Stimulated activated CD4-positive, alpha-beta T cell treated with anti-CD3 and anti-CD28 coated beads, TNF-alpha, amount 100 ng/mL, for 48 hours (primary cell): ENCODE results near the gene RABGAP1L.
"Not testable (repeated sequence)": the region's sequence is repeated elsewhere in the genome, so short reads cannot be mapped to it uniquely, and the experiment has no call there.

ENCODE experiments used
- DNase-seq, 3 donors: peaks; one replicate each; pipeline ENCODE4 v3.0.0-alpha.2; 2020; ENCODE audit warnings: low read depth in 3 of 3

RABGAP1L gene

DNA sequence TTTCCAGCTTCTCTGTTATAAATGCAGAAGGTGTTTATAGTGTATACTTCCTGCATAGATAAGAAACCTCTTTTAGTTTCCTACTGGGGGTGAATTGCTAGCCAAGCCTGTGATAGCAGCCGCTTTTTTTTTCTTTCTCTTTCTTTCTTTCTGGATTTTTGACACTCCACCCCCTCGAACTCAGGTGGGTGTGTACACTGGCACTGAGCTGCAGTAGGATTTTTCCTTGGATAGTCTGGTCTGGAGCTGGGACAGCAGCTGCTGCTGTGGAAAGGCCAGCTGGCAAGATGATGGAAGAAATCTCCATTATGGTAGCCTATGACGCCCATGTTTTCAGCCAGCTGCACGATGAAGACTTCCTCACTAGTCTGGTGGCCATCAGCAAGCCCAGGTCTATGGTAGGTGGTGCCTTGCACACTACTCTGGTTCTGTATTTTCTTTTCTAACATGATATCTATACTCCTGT lies 717.9 kb downstream of the RABGAP1L start:
- DNase-seq: no peak

DNA sequence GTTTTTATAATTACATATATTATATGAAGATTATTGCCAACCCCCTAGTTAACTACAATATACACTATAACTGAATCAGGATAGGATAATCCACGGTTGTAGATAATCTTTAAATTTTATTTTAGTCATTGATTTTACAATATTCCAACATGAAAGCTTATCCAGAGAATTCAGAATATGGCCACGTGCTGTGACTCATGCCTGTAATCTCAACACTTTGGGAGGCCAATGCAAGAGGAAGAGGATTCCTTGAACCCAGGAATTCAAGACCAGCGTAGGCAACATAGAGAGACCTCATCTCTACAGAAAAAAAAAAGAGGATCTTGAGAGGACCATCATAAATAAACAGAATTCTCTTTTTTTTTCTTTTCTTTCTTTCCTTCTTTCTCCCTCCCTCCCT lies 720.9 kb downstream of the RABGAP1L start:
- DNase-seq: no peak

GRCh38 chr1:174883409-174883808 lies 724.1 kb downstream of the RABGAP1L start:
- no peak for DNase-seq

GRCh38 chr1:174884038-174884437 lies 724.7 kb downstream of the RABGAP1L start:
- no peak for DNase-seq

DNA sequence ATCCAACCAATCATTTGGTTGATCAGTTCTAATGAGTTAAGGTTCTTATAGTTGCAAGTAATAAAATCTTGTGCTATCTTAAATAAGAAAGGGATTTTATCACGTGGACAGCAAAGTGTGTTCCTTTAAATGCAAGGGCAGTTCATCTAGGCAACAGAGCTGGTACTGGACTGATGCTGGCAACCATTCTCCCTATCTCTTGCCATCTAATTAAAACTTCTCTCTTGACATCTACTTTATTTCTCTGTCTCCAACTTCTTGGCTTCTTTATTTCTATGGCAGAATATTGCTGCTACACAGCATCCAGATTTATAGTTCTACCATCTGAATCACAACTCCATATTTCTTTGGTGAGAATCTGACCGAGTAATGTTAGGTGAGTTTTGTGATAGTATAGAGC lies 725.2 kb downstream of the RABGAP1L start:
- DNase-seq: no peak

DNA sequence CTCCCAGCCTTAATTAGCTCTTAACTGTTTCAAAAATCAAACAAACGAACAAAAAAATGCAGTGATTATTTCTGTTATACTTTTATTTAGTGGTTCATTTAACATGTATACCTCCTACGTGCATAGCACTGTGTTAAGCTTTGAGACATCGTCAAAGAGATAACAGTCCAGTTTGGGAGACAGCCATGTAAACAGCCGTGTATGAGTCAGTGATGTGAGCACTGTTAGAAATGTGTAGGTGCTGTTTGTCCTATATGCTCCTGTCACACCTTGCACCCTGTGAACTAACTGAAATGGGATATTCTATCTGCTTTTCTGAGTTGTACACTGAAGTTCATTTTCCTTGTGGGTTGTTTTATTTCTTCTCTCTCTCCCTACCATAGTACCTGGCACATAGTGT lies 730.7 kb downstream of the RABGAP1L start:
- no peak for DNase-seq

GRCh38 chr1:174892016-174892415 lies 732.7 kb downstream of the RABGAP1L start:
- no peak for DNase-seq

DNA sequence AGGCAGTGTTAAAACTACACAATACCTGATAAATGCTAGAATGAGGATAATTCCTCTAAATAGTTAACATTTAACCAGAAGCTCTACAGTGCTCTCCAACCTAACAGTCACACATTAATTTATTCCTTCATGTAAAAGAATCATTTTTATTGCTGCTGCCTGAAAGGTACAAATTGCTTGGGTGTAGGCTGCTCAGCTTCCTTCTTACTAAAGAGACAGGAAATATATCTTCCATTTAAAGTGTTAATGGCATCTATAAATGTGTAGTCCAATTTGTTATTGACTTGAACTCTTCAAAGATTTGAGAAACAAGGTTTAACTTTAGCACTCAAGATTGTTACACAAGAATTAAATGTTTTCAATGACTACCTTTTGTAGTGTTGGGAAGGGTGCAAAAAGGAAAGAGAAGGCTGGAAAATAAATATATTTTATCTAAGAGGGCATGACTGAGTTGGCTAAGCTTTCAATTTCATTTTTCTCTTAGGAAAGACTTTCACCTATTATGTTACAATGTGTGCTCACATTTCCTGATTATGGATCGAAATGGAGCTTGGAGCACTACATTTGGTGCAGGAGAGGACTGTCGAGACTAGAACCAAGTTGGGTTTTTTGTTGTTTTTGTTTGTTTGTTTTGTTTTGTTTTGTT lies 734.9 kb downstream of the RABGAP1L start:
- DNase-seq: no peak

- not testable (repeated sequence) for DNase-seq
Observed at GRCh38 chr1:174895610-174896009, 736.3 kb downstream of the RABGAP1L start.

GRCh38 chr1:174898102-174898797 lies 738.9 kb downstream of the RABGAP1L start:
- no peak for DNase-seq

- no peak for DNase-seq
Observed at GRCh38 chr1:174900317-174900716, 741.0 kb downstream of the RABGAP1L start.

DNA sequence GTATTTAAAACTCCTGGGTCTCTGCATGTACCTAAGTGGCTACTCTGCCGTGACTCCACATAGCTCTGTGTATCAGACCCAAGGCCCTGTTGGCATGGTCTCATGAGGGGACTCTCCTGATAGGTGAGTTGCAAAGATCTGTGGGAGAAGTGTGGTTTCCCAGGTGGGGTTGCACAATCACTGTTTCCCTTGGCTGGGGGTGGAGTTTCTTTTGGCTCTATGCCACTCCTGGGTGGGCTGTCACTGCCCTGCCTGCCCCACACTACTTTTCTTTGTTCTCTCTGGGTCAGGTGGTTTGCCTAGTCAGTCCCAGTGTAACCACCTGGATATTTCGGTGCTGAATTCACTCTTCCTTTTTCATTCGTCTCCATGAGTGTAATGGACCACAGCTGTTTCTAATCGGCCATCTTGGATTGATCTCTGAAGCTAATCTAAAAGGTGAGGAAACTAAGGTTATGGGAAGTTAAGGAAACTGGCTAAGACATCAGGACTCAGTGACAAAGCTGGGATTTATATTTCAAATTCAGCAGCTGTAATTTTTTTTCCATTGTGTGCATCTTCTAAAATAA lies 743.3 kb downstream of the RABGAP1L start:
- DNase-seq: no peak

DNA sequence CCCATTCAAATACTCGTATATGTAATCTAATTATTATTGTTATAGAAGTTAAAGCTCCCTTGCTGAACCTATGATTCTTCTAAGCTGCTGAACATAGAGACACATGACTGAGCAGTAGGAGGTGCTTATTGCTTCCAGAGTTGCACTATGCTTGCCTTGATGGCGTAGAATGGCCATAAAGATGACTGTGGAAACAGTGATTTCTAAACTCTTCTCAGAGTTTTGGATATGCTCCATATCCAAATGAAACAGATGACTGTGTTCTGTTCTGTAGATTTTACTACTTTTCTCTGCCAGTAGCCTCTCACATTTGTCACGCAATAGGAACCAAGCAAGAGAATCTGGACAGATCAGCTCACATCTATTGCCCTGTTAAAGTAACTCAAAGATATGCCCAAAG lies 752.3 kb downstream of the RABGAP1L start:
- DNase-seq: no peak

GRCh38 chr1:174912264-174912663 lies 752.9 kb downstream of the RABGAP1L start:
- DNase-seq: peak; percentile 4 to 44 (median 11)

GRCh38 chr1:174913225-174913903 lies 754.0 kb downstream of the RABGAP1L start:
- no peak for DNase-seq

DNA sequence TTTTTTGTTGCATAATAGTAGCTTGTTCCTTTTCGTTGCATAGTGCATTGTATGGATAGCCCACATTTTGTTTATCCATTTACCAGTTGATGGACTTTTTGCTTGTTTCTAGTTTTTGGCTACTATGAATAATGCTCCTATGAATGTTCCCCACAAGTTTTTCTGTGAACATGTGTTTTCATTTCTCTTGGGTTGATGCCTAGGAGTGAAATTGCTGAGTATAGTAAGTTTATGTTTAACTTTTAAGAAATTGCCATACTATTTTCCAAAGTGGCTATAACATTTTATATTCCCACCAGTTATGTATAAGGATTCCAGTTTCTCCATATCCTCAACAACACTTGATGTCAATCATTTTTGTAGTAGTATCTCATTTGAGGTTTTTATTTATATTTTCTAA lies 755.7 kb downstream of the RABGAP1L start:
- DNase-seq: no peak

DNA sequence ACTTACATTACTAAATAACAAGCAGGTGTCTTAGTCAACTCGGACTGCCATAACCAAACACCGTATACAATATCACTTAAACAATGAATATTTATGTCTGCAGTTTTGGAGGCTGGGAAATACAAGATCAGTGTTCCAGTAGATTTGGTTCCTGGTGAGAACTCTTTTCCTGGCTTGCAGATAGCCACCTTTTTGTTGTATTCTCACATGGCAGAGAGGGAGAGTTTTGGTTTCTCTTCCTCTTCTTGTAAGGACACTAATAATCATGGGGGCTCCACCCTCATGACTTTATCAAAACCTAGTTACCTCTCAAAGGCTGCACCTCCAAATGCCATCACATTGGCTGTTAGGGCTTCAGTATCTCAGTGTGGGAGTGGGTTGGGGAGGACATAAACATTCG lies 757.5 kb downstream of the RABGAP1L start:
- no peak for DNase-seq

- no peak for DNase-seq
Observed at GRCh38 chr1:174920093-174920492, 760.8 kb downstream of the RABGAP1L start.

DNA sequence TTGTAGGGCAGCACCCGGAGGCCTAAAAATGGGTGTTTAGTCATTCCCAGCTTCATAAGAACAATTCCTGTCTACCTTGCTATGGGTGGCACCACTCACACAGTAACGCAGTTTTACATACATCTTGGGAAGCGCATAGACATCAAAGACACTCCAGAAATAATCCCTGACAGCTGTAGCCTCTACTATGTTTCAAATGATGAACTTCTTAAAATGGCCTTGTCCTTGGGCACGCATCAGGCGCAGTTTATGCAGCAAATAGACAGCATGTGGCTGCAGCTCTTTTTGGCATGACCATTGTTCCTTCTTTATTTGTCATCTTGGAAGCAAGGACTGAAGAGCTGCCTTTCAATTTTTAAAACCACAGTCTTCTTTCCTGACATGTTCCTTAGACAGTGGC lies 762.8 kb downstream of the RABGAP1L start:
- DNase-seq: no peak

- no peak for DNase-seq
Observed at GRCh38 chr1:174923820-174924219, 764.5 kb downstream of the RABGAP1L start.

DNA sequence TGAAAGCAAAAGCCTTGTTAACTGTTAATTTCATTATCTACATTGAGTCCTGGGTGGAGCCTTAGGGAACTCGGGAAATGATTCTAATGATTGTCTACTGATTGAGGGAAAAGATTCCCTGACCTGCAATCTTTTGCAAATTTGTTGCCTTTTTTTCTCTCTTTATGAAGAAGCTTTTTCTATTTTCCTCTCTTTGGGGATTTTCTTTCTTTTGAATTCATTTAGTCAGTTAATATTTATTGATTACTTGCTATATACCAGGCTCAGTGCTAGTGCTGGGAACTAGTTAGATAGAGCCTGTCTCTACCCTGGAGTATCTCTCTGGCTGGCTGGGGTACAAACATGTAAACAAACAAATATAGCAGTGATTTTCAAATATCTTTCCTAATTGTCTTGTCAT lies 769.2 kb downstream of the RABGAP1L start:
- DNase-seq: no peak

DNA sequence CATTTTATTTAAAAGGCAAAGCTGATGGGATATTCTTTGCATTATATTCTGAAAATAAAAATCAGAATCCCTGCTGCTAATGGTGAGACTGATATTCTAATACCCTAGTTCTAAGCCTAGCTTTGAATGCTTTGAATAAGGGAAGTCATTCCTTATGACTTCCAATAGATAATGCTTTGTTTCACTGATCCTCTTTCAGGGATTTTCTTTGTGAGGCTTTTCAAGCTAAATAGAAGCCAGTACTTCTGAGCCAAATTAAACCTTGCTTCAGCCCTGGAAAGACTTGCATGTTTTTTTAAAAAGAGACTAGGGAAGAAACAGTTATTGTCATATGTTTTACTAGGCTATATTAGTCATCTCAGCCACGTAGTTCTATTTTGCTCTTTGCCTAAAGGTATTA lies 771.9 kb downstream of the RABGAP1L start:
- DNase-seq: no peak

GRCh38 chr1:174932587-174932986 lies 773.3 kb downstream of the RABGAP1L start:
- no peak for DNase-seq
